WTC11 (cell line): Measurements from ENCODE around the gene ADGRB2. TPM values are rescaled to one million over a fixed set of nuclear protein-coding genes. Genes with fewer than 3 reads are reported as not detected.

ENCODE experiments used
- ATAC-seq: fragments of 200-7000 bp; cut with Tn5 transposase; 2 replicates; pipeline ENCODE4 v1.10.0; 2021; ENCODE audit warnings: mild to moderate bottlenecking, moderate library complexity
- CTCF ChIA-PET: fragments of 300-600 bp; sonication (Branson Sonifier 250); formaldehyde crosslinking; loops from one replicate; lab custom pipeline; 2021; ENCODE audit warnings: antibody characterized with exemption; lab: Charles Lee
- POLR2A ChIA-PET: fragments of 350-600 bp; sonication (Branson Sonifier 250); formaldehyde crosslinking; loops from one replicate; lab custom pipeline; 2021; ENCODE audit warnings: antibody characterized with exemption; lab: Charles Lee
- DNase-seq: peaks from one replicate; pipeline ENCODE4 v3.0.0; 2021; ENCODE audit warnings: low spot score
- H3K27ac Mint-ChIP-seq: 2 replicates; pipeline ENCODE4 v1.8.0; 2021; ENCODE audit warnings: mixed read lengths
- H3K27me3 Mint-ChIP-seq: 2 replicates; pipeline ENCODE4 v1.8.0; 2021; ENCODE audit warnings: low read depth, mild to moderate bottlenecking, moderate library complexity, mixed read lengths
- H3K36me3 Mint-ChIP-seq: 2 replicates; pipeline ENCODE4 v1.8.0; 2021; ENCODE audit warnings: mixed read lengths
- H3K4me1 Mint-ChIP-seq: 2 replicates; pipeline ENCODE4 v1.8.0; 2022; ENCODE audit warnings: mixed read lengths
- H3K4me3 Mint-ChIP-seq: 2 replicates; pipeline ENCODE4 v1.8.0; 2021; ENCODE audit warnings: mild to moderate bottlenecking, moderate library complexity, mixed read lengths
- H3K9me3 Mint-ChIP-seq: 2 replicates; pipeline ENCODE4 v1.8.0; 2021; ENCODE audit warnings: mixed read lengths
- ARID4B ChIP-seq: sonication (generic); formaldehyde crosslinking; IDR thresholded peaks from 2 replicates; pipeline ENCODE4 v1.8.0; 2023; ENCODE audit warnings: missing genetic modification reagents, mild to moderate bottlenecking, borderline replicate concordance
- ATF6 ChIP-seq: sonication (generic); formaldehyde crosslinking; IDR thresholded peaks from 2 replicates; pipeline ENCODE4 v1.8.1; 2023; ENCODE audit warnings: mild to moderate bottlenecking, missing genetic modification reagents
- E2F4 ChIP-seq: sonication (generic); formaldehyde crosslinking; IDR thresholded peaks from 2 replicates; pipeline ENCODE4 v1.8.1; 2022; ENCODE audit warnings: low read depth, mild to moderate bottlenecking, moderate library complexity, missing genetic modification reagents, borderline replicate concordance
- FOXP4 ChIP-seq: sonication (generic); formaldehyde crosslinking; IDR thresholded peaks from 2 replicates; pipeline ENCODE4 v1.8.0; 2022; ENCODE audit warnings: mild to moderate bottlenecking, missing genetic modification reagents
- HMGA2 ChIP-seq: fragments of 250-450 bp; sonication (Bioruptor Pico); IDR thresholded peaks from 2 replicates; pipeline ENCODE4 v1.4.0; 2021; ENCODE audit warnings: mild to moderate bottlenecking, moderate library complexity
- PRDM15 ChIP-seq: sonication (generic); formaldehyde crosslinking; IDR thresholded peaks from 2 replicates; pipeline ENCODE4 v1.8.0; 2022; ENCODE audit warnings: missing genetic modification reagents
- SMAD4 ChIP-seq: sonication (generic); formaldehyde crosslinking; IDR thresholded peaks from 2 replicates; pipeline ENCODE4 v1.8.0; 2022; ENCODE audit warnings: mild to moderate bottlenecking, missing genetic modification reagents
- SP1 ChIP-seq: sonication (generic); formaldehyde crosslinking; conservative IDR thresholded peaks from 2 replicates; pipeline ENCODE4 v1.8.1; 2022; ENCODE audit warnings: missing genetic modification reagents
- TEAD4 ChIP-seq: sonication (generic); formaldehyde crosslinking; IDR thresholded peaks from 2 replicates; pipeline ENCODE4 v1.8.0; 2022; ENCODE audit warnings: mild to moderate bottlenecking, missing genetic modification reagents
- ZNF138 ChIP-seq: sonication (generic); formaldehyde crosslinking; conservative IDR thresholded peaks from 2 replicates; pipeline ENCODE4 v1.8.1; 2022; ENCODE audit warnings: mild to moderate bottlenecking, moderate library complexity, missing genetic modification reagents
- ZNF671 ChIP-seq: fragments of 250-450 bp; sonication (Bioruptor Pico); IDR thresholded peaks from 2 replicates; pipeline ENCODE4 v1.8.0; 2021; ENCODE audit warnings: mild to moderate bottlenecking
- ZSCAN18 ChIP-seq: fragments of 250-450 bp; sonication (Bioruptor Pico); IDR thresholded peaks from 2 replicates; pipeline ENCODE4 v2.1.2; 2022; ENCODE audit warnings: mild to moderate bottlenecking, moderate library complexity
- total RNA-seq: library from RNA; stranded (reverse); gene quantifications from 3 replicates; pipeline ENCODE4 v1.2.3, GENCODE V29; 2021

The ADGRB2 gene
- total RNA-seq, 1 experiment from 2014 or later: 39.3 TPM

GRCh38 chr1:31811605-31812004 is 47.5 kb upstream of the ADGRB2 start (continued):
- TF ChIP-seq ZNF671 (CRISPR knock-in tag): no peak
- TF ChIP-seq E2F4 (CRISPR knock-in tag): no peak

- Mint-ChIP-seq H3K36me3 (no peaks in the 10 kb centered on the region), H3K4me1 (no peaks in the 10 kb centered on the region), H3K9me3 (no peaks in the 10 kb centered on the region), H3K4me3 (no peak overlapping the region), H3K27me3 (no peaks in the 10 kb centered on the region; the same call in 1 of the 2 replicates), H3K27ac (no peak overlapping the region)
- DNase-seq (no peak), ATAC-seq (no peak)
- ChIA-PET CTCF (interaction anchor here (0.5 to 12.9 kb wide), 3 partner anchors 119 to 401 kb away, joined by 3 to 153 read pairs (median 3); no protein-coding TSS in a partner anchor), POLR2A (no interaction called here)
- TF ChIP-seq HMGA2 (CRISPR knock-in tag) (no peak), ZNF138 (CRISPR knock-in tag) (no peak), SMAD4 (CRISPR knock-in tag) (no peak), SP1 (CRISPR knock-in tag) (no peak), ATF6 (no peak)
These were observed 45.6 kb upstream of the ADGRB2 start for GRCh38 chr1:31809698-31810097.

GRCh38 chr1:31807273-31808048 is 43.3 kb upstream of the ADGRB2 start:
- H3K36me3 Mint-ChIP-seq: no peaks in the 10 kb centered on the region
- H3K4me3 Mint-ChIP-seq: no peak overlapping the region
- H3K9me3 Mint-ChIP-seq: no peaks in the 10 kb centered on the region
- H3K4me1 Mint-ChIP-seq: peaks cover 4% of the 10 kb centered on the region; the same call in 1 of the 2 replicates
- no peak overlapping the region for H3K27ac Mint-ChIP-seq
- ChIA-PET CTCF (interaction anchor here (12.9 kb wide), 1 partner anchor 156 kb away, joined by 153 read pairs; no protein-coding TSS in a partner anchor), POLR2A (no interaction called here)
- ATAC-seq: no peak
- DNase-seq: no peak
- H3K27me3 Mint-ChIP-seq: no peaks in the 10 kb centered on the region; the same call in 1 of the 2 replicates
- TF ChIP-seq ZSCAN18 (CRISPR knock-in tag): no peak
- TF ChIP-seq ARID4B (CRISPR knock-in tag): no peak
- no peak for TF ChIP-seq SP1 (CRISPR knock-in tag)
- TF ChIP-seq FOXP4 (CRISPR knock-in tag): no peak
- TF ChIP-seq ATF6: no peak
- TF ChIP-seq TEAD4: no peak
- TF ChIP-seq PRDM15 (CRISPR knock-in tag): no peak
